ENCODE data around the gene DGKD. TPM values are rescaled to one million over a fixed set of nuclear protein-coding genes. Genes with fewer than 3 reads are reported as not detected.
A peak's percentile ranks its signal among the peaks of the same experiment; 100 is the strongest.

DGKD gene
- total RNA-seq (161 TPM), polyA plus RNA-seq (10 to 100 TPM; 11.3 to 12.7 (median 11.4) TPM)

GRCh38 chr2:233353769-233354499 lies at the start of gene DGKD:
Gene DGKD (plus strand): TSS chr2:233354494. CDS start chr2:233354519, 25 bp downstream.
- Mint-ChIP-seq H3K27me3 (peaks cover 11% of the 10 kb centered on the region), H3K27ac (peak within 1 kb of the TSS; percentile 89 to 97 (median 93)), H3K9me3 (no peaks in the 10 kb centered on the region), H3K4me3 (peak within 1 kb of the TSS; percentile 93 to 98 (median 96)), H3K36me3 (peaks cover 20% of the 10 kb centered on the region), H3K4me1 (peaks cover 5 to 61% (median 47%) of the 10 kb centered on the region in 4 donors)
- H3K9me3 ChIP-seq (ENCODE audit: control insufficient read depth in 2 of 2, low read length in 2 of 2) = no peaks in the 10 kb centered on the region
- DNase-seq (peak; percentile 61 to 70 (median 66)), ATAC-seq (ENCODE audit: low read depth in 2 of 2) (peak; percentile 86 to 90)
- H3K4me3 ChIP-seq (ENCODE audit: low read depth, low read length) = peak within 1 kb of the TSS; percentile 80
- H3K4me1 ChIP-seq (ENCODE audit: control insufficient read depth, insufficient read depth, low read length, poor library complexity, severe bottlenecking) = peaks cover 42% of the 10 kb centered on the region
- peak within 1 kb of the TSS; percentile 39 for H3K27ac ChIP-seq (ENCODE audit: insufficient read depth, low read length, poor library complexity, severe bottlenecking)
- H3K27me3 ChIP-seq (ENCODE audit: control insufficient read depth, insufficient read depth, low read length) = no peaks in the 10 kb centered on the region
- H3K36me3 ChIP-seq (ENCODE audit: control insufficient read depth, insufficient read depth, low read length) = peaks cover 7% of the 10 kb centered on the region

GRCh38 chr2:233307565-233307964 lies 46.7 kb upstream of the DGKD start, which contains the start of gene SAG:
Gene SAG (plus strand): TSS chr2:233307816. CDS start chr2:233309190, 1,374 bp downstream.
- Mint-ChIP-seq H3K27me3 (no peaks in the 10 kb centered on the region), H3K4me3 (no peak within 1 kb of the TSS), H3K9me3 (no peaks in the 10 kb centered on the region), H3K27ac (no peak within 1 kb of the TSS), H3K36me3 (peaks cover 6% of the 10 kb centered on the region), H3K4me1 (peaks cover 0 to 7% (median 3%) of the 10 kb centered on the region in 4 donors)
- Histone ChIP-seq H3K36me3 (ENCODE audit: control insufficient read depth, insufficient read depth, low read length) (no peaks in the 10 kb centered on the region), H3K4me3 (ENCODE audit: low read depth, low read length) (no peak within 1 kb of the TSS), H3K27me3 (ENCODE audit: control insufficient read depth, insufficient read depth, low read length) (no peaks in the 10 kb centered on the region), H3K27ac (ENCODE audit: insufficient read depth, low read length, poor library complexity, severe bottlenecking) (no peak within 1 kb of the TSS), H3K9me3 (ENCODE audit: control insufficient read depth in 2 of 2, low read length in 2 of 2) (no peaks in the 10 kb centered on the region), H3K4me1 (ENCODE audit: control insufficient read depth, insufficient read depth, low read length, poor library complexity, severe bottlenecking) (no peaks in the 10 kb centered on the region)
- DNase-seq = no peak
- ATAC-seq (ENCODE audit: low read depth in 2 of 2) = no peak

- H3K9me3 Mint-ChIP-seq = no peaks in the 10 kb centered on the region
- no peak for DNase-seq
- Histone ChIP-seq H3K27ac (ENCODE audit: insufficient read depth, low read length, poor library complexity, severe bottlenecking) (no peak overlapping the region), H3K27me3 (ENCODE audit: control insufficient read depth, insufficient read depth, low read length) (no peaks in the 10 kb centered on the region), H3K4me3 (ENCODE audit: low read depth, low read length) (no peak overlapping the region), H3K4me1 (ENCODE audit: control insufficient read depth, insufficient read depth, low read length, poor library complexity, severe bottlenecking) (no peaks in the 10 kb centered on the region), H3K36me3 (ENCODE audit: control insufficient read depth, insufficient read depth, low read length) (no peaks in the 10 kb centered on the region), H3K9me3 (ENCODE audit: control insufficient read depth in 2 of 2, low read length in 2 of 2) (no peaks in the 10 kb centered on the region)
- no peak for ATAC-seq (ENCODE audit: low read depth in 2 of 2)
- no peak overlapping the region for H3K4me3 Mint-ChIP-seq
- peak overlapping the region in 1 of 3 donors; percentile 13 for H3K27ac Mint-ChIP-seq
- peaks cover 6% of the 10 kb centered on the region for H3K36me3 Mint-ChIP-seq
- H3K4me1 Mint-ChIP-seq = peaks cover 0 to 6% (median 0%) of the 10 kb centered on the region in 4 donors
- H3K27me3 Mint-ChIP-seq = no peaks in the 10 kb centered on the region
Observed at GRCh38 chr2:233311241-233311926, 42.9 kb upstream of the DGKD start.

- H3K27me3 Mint-ChIP-seq = peaks cover 4% of the 10 kb centered on the region
- no peak for ATAC-seq (ENCODE audit: low read depth in 2 of 2)
Observed at GRCh38 chr2:233312874-233313273, 41.4 kb upstream of the DGKD start.

GRCh38 chr2:233314180-233314925 lies 39.9 kb upstream of the DGKD start:
- ATAC-seq (ENCODE audit: low read depth in 2 of 2) (no peak), DNase-seq (no peak)
- Mint-ChIP-seq H3K4me1 (peaks cover 0 to 9% (median 0%) of the 10 kb centered on the region in 4 donors), H3K27me3 (peaks cover 9% of the 10 kb centered on the region), H3K4me3 (no peak overlapping the region), H3K36me3 (peaks cover 4% of the 10 kb centered on the region), H3K9me3 (peaks cover 0 to 1% (median 0%) of the 10 kb centered on the region in 7 donors), H3K27ac (no peak overlapping the region)
- Histone ChIP-seq H3K27ac (ENCODE audit: insufficient read depth, low read length, poor library complexity, severe bottlenecking) (no peak overlapping the region), H3K9me3 (ENCODE audit: control insufficient read depth in 2 of 2, low read length in 2 of 2) (no peaks in the 10 kb centered on the region), H3K4me3 (ENCODE audit: low read depth, low read length) (no peak overlapping the region), H3K27me3 (ENCODE audit: control insufficient read depth, insufficient read depth, low read length) (no peaks in the 10 kb centered on the region), H3K36me3 (ENCODE audit: control insufficient read depth, insufficient read depth, low read length) (no peaks in the 10 kb centered on the region), H3K4me1 (ENCODE audit: control insufficient read depth, insufficient read depth, low read length, poor library complexity, severe bottlenecking) (no peaks in the 10 kb centered on the region)

More at GRCh38 chr2:233312874-233313273, 41.4 kb upstream of the DGKD start:
- Histone ChIP-seq H3K4me3 (ENCODE audit: low read depth, low read length) (no peak overlapping the region), H3K9me3 (ENCODE audit: control insufficient read depth in 2 of 2, low read length in 2 of 2) (no peaks in the 10 kb centered on the region), H3K27ac (ENCODE audit: insufficient read depth, low read length, poor library complexity, severe bottlenecking) (no peak overlapping the region), H3K4me1 (ENCODE audit: control insufficient read depth, insufficient read depth, low read length, poor library complexity, severe bottlenecking) (no peaks in the 10 kb centered on the region), H3K27me3 (ENCODE audit: control insufficient read depth, insufficient read depth, low read length) (no peaks in the 10 kb centered on the region), H3K36me3 (ENCODE audit: control insufficient read depth, insufficient read depth, low read length) (no peaks in the 10 kb centered on the region)
- no peak for DNase-seq
- Mint-ChIP-seq H3K9me3 (no peaks in the 10 kb centered on the region), H3K4me1 (peaks cover 0 to 6% (median 0%) of the 10 kb centered on the region in 4 donors), H3K4me3 (no peak overlapping the region), H3K36me3 (peaks cover 6% of the 10 kb centered on the region), H3K27ac (peak overlapping the region in 1 of 3 donors; percentile 73)

- Mint-ChIP-seq H3K27me3 (peaks cover 17% of the 10 kb centered on the region), H3K4me3 (no peak overlapping the region), H3K27ac (no peak overlapping the region), H3K36me3 (no peaks in the 10 kb centered on the region), H3K4me1 (peaks cover 0 to 5% (median 0%) of the 10 kb centered on the region in 4 donors), H3K9me3 (peaks cover 0 to 4% (median 0%) of the 10 kb centered on the region in 7 donors)
- DNase-seq (no peak), ATAC-seq (ENCODE audit: low read depth in 2 of 2) (no peak)
- Histone ChIP-seq H3K9me3 (ENCODE audit: control insufficient read depth in 2 of 2, low read length in 2 of 2) (no peaks in the 10 kb centered on the region), H3K27ac (ENCODE audit: insufficient read depth, low read length, poor library complexity, severe bottlenecking) (no peak overlapping the region), H3K36me3 (ENCODE audit: control insufficient read depth, insufficient read depth, low read length) (no peaks in the 10 kb centered on the region), H3K27me3 (ENCODE audit: control insufficient read depth, insufficient read depth, low read length) (no peaks in the 10 kb centered on the region), H3K4me3 (ENCODE audit: low read depth, low read length) (no peak overlapping the region), H3K4me1 (ENCODE audit: control insufficient read depth, insufficient read depth, low read length, poor library complexity, severe bottlenecking) (no peaks in the 10 kb centered on the region)
Observed at GRCh38 chr2:233317196-233317943, 36.9 kb upstream of the DGKD start.

GRCh38 chr2:233319256-233319655 lies 35.0 kb upstream of the DGKD start:
- H3K9me3 Mint-ChIP-seq = peaks cover 0 to 4% (median 0%) of the 10 kb centered on the region in 7 donors
- Histone ChIP-seq H3K4me3 (ENCODE audit: low read depth, low read length) (no peak overlapping the region), H3K27ac (ENCODE audit: insufficient read depth, low read length, poor library complexity, severe bottlenecking) (no peak overlapping the region), H3K4me1 (ENCODE audit: control insufficient read depth, insufficient read depth, low read length, poor library complexity, severe bottlenecking) (no peaks in the 10 kb centered on the region), H3K27me3 (ENCODE audit: control insufficient read depth, insufficient read depth, low read length) (no peaks in the 10 kb centered on the region), H3K9me3 (ENCODE audit: control insufficient read depth in 2 of 2, low read length in 2 of 2) (no peaks in the 10 kb centered on the region), H3K36me3 (ENCODE audit: control insufficient read depth, insufficient read depth, low read length) (no peaks in the 10 kb centered on the region)
- no peaks in the 10 kb centered on the region for H3K36me3 Mint-ChIP-seq
- no peak overlapping the region for H3K27ac Mint-ChIP-seq
- H3K27me3 Mint-ChIP-seq = peaks cover 22% of the 10 kb centered on the region
- DNase-seq = no peak
- no peak overlapping the region for H3K4me3 Mint-ChIP-seq
- ATAC-seq (ENCODE audit: low read depth in 2 of 2) = no peak
- H3K4me1 Mint-ChIP-seq = peaks cover 0 to 9% (median 2%) of the 10 kb centered on the region in 4 donors

All from CD4-positive, CD25-positive, alpha-beta regulatory T cell (primary cell).